Lung (tissue), 12 donors: ENCODE data around the gene CD48. TPM values are rescaled to one million over a fixed set of nuclear protein-coding genes. Genes with fewer than 3 reads are reported as not detected.

ENCODE experiments used
- ATAC-seq: fragments of 200-7000 bp; cut with Tn5 transposase; one replicate; pipeline ENCODE4 v1.9.1; 2020; ENCODE audit warnings: moderate number of reproducible peaks; ENCODE audit not compliant: insufficient read depth, low FRiP score
- DNase-seq, 3 donors: peaks; one replicate each; pipeline ENCODE4 v3.0.0-alpha.2; 2013 to 2017
- H3K27ac ChIP-seq, 2 donors: one replicate each; pipeline ENCODE4 v1.5.1; 2013; ENCODE audit warnings: mild to moderate bottlenecking in 2 of 2, moderate library complexity in 2 of 2, control low read depth in 1 of 2, inconsistent platforms in 1 of 2, low read depth in 1 of 2, low read length in 1 of 2
- H3K27me3 ChIP-seq, 3 donors: one replicate each; pipeline ENCODE4 v1.5.1; 2013; ENCODE audit warnings: low read length in 2 of 3; ENCODE audit not compliant: control insufficient read depth in 3 of 3, insufficient read depth in 3 of 3
- H3K36me3 ChIP-seq, 4 donors: one replicate each; pipeline ENCODE4 v1.5.1; 2013; ENCODE audit warnings: low read length in 4 of 4, mild to moderate bottlenecking in 1 of 4, moderate library complexity in 1 of 4; ENCODE audit not compliant: control insufficient read depth in 4 of 4, insufficient read depth in 4 of 4
- H3K4me1 ChIP-seq, 5 donors: one replicate each; pipeline ENCODE4 v1.5.1; 2013; ENCODE audit warnings: low read length in 5 of 5, mild to moderate bottlenecking in 2 of 5, moderate library complexity in 1 of 5; ENCODE audit not compliant: control insufficient read depth in 5 of 5, insufficient read depth in 5 of 5
- H3K4me3 ChIP-seq: one replicate; pipeline ENCODE4 v1.5.1; 2013; ENCODE audit warnings: mild to moderate bottlenecking, control low read depth, moderate library complexity
- H3K9ac ChIP-seq, 2 donors: one replicate each; pipeline ENCODE4 v1.5.1; 2013; ENCODE audit warnings: low read length in 2 of 2, control low read depth in 1 of 2; ENCODE audit not compliant: insufficient read depth in 1 of 2
- H3K9me3 ChIP-seq, 4 donors: one replicate each; pipeline ENCODE4 v1.5.1; 2013; ENCODE audit warnings: low read length in 3 of 4, mild to moderate bottlenecking in 1 of 4, moderate library complexity in 1 of 4; ENCODE audit not compliant: control insufficient read depth in 4 of 4, insufficient read depth in 3 of 4
- CTCF ChIP-seq: IDR thresholded peaks from 2 replicates; pipeline ENCODE4 v1.5.1; 2012; ENCODE audit warnings: mild to moderate bottlenecking; ENCODE audit errors: control extremely low read depth, extremely low read depth
- WGBS, 2 donors: extraction: QIAGEN DNeasy Blood & Tissue Kit; methylation state at CpG; one replicate each; pipeline ENCODE4 v1.1.7; 2013; 5-methylcytosine and 5-hydroxymethylcytosine counted together
- polyA plus RNA-seq, 2 donors: library from polyadenylated mRNA; stranded (reverse); fragments of 200-250 nt; gene quantifications; one replicate each; pipeline ENCODE4 v1.2.1, GENCODE V29; 2013
- total RNA-seq, 2 donors: library from RNA; depleted of rRNA in 1 of 2; stranded (reverse); fragments of >200 nt in 1 of 2; gene quantifications; one replicate each; pipeline ENCODE4 v1.2.1, GENCODE V29; 2014 to 2021
- donor health status: control.
- donor health status: control.
- donor health status: Bipolar disorder and iron deficiency.
- donor health status: healthy.
- donor health status: DM: yes; HTN: yes; CAD: no.

The CD48 gene
- total and polyA plus RNA-seq, 4 donors = 16.4 to 126 (median 25.6) TPM

DNA sequence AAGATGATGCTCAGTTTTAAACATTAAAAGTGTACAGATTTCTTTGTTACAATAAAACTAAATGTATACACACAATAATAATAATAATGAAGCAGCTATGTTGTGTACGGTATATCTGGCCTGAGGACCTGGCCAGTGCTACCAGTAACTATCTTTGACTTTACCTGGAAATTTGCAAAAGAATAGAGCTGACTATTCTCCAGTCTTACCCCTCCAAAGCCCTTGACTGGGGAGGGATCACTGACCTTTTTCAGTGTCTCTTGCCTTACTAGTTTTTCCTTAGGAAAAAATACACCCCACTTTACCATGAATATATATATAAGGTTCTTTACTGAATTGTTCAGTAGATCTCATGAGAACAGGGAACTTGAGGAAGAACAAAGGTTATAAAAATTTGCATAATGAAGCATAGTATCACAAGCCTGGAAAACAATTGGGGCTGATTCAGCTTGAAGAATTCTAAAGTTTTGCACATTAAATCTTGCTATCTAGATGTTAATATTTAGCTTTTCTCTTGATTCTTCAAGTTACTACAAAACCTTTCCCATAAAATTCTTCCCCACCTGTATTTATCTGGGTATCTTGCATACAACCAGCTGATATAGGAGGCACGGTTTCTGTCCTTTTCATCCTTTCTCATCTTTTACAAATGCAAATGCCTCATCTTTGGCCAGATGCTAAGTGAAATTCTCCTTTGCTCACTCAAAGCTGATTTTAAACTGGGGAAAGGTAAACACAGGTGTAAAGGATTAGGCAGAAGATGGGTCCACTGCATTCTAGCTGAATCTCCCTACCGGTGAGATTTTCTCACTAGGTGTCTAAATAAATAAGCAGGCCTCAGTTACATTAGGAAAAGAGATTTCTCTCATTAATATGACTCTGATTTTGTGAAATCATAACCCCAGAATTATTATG is 39.8 kb downstream of the CD48 start:
- WGBS, 2 donors = 64 to 81% methylated on average over 3 of the region's 3 CpGs
- no peak overlapping the region for H3K27ac ChIP-seq
- H3K9me3 ChIP-seq = peaks cover 0 to 3% (median 0%) of the 10 kb centered on the region in 4 donors
- no peaks in the 10 kb centered on the region for H3K36me3 ChIP-seq
- DNase-seq (no peak), ATAC-seq (no peak)
- no peaks in the 10 kb centered on the region for H3K27me3 ChIP-seq
- H3K4me3 ChIP-seq = no peak overlapping the region
- no peak overlapping the region for H3K9ac ChIP-seq
- no peak for TF ChIP-seq CTCF
- H3K4me1 ChIP-seq = peaks cover 0 to 3% (median 0%) of the 10 kb centered on the region in 5 donors

DNA sequence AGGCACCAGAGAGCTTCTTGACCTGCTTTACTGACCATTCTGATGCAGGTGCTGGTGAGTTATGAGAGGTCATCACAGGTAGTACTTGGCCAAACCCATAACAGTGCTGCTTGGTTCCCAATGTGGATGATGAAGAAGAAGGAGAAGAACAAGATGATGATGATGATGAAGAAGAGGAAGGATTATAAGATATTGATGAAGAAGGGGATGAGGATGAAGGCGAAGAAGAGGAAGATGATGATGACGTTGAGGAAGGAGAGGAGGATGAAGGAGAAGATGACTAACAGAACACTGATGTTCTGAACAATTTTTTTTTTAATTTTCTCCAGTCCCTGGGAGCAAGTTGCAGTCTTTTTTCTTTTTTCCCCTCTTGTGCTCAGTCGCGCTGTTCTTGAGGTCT is 40.9 kb downstream of the CD48 start:
- Histone ChIP-seq H3K27ac (no peak overlapping the region), H3K4me3 (no peak overlapping the region), H3K9ac (no peak overlapping the region), H3K36me3 (no peaks in the 10 kb centered on the region), H3K4me1 (peaks cover 0 to 5% (median 0%) of the 10 kb centered on the region in 5 donors), H3K9me3 (peaks cover 0 to 3% (median 0%) of the 10 kb centered on the region in 4 donors), H3K27me3 (no peaks in the 10 kb centered on the region)
- WGBS, 2 donors = 90 to 91% methylated on average over 4 of the region's 4 CpGs
- TF ChIP-seq CTCF = no peak
- ATAC-seq = no peak
- DNase-seq = no peak

GRCh38 chr1:160669802-160670201 is 41.8 kb downstream of the CD48 start:
- no peak overlapping the region for H3K9ac ChIP-seq
- no peak for DNase-seq
- H3K27ac ChIP-seq = no peak overlapping the region
- no peak for ATAC-seq
- H3K4me1 ChIP-seq = peaks cover 0 to 5% (median 0%) of the 10 kb centered on the region in 5 donors
- peaks cover 0 to 3% (median 0%) of the 10 kb centered on the region in 4 donors for H3K9me3 ChIP-seq
- H3K27me3 ChIP-seq = no peaks in the 10 kb centered on the region
- 95 to 97% methylated on average over 20 of the region's 20 CpGs for WGBS, 2 donors
- H3K4me3 ChIP-seq = no peak overlapping the region
- H3K36me3 ChIP-seq = no peaks in the 10 kb centered on the region
- TF ChIP-seq CTCF = no peak
